Cerebellar nuclear complex (tissue), 1 donor: ENCODE results near the gene MEN1.

Experiments
- DNase-seq, 2 experiments: peaks; one replicate each; lab custom pipeline; 2025; lab: John Stamatoyannopoulos, UW

MEN1 gene

DNA sequence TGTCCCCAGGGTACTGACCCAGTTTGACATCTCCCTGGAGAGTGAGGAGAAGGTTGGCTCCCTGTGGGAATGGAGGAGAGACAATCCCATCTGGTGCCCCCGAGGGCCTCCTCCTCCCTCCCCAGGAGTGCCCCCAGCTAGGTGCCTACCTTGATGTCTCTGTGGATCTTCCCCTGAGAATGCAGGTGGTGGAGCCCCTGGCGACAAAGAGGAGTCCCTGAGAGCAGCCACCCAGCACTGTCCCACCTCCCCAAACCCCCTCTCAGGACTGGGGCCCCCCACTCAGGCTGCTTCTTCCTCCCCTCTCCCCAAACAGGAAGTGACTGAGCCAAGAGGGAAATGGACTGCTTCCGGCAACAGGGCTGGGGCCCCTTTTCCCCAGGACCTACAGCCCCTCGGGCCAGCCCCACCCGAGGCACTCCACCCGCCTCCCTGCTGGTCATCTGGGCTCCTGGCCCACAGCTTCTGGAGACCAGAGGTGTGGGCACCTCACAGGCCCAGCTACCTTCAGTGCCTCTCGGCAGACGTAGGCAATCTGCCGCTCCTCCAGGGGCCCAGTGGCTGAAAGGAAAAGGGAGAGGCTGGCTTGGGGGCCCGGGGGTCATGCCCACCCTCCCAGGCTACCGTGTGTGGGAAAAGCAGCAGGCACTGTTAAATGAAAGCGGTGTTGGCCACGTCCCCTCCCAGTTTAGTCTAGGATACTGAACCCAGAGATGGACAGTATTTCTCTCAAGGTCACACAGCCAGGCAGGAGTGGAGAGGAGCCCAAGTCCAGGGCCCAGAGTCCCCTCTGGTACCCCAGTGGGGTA lies 8.6 kb downstream of the MEN1 start:
- DNase-seq = no peak

- no peak for DNase-seq
Measured at GRCh38 chr11:64801158-64801464, 9.2 kb downstream of the MEN1 start.

DNA sequence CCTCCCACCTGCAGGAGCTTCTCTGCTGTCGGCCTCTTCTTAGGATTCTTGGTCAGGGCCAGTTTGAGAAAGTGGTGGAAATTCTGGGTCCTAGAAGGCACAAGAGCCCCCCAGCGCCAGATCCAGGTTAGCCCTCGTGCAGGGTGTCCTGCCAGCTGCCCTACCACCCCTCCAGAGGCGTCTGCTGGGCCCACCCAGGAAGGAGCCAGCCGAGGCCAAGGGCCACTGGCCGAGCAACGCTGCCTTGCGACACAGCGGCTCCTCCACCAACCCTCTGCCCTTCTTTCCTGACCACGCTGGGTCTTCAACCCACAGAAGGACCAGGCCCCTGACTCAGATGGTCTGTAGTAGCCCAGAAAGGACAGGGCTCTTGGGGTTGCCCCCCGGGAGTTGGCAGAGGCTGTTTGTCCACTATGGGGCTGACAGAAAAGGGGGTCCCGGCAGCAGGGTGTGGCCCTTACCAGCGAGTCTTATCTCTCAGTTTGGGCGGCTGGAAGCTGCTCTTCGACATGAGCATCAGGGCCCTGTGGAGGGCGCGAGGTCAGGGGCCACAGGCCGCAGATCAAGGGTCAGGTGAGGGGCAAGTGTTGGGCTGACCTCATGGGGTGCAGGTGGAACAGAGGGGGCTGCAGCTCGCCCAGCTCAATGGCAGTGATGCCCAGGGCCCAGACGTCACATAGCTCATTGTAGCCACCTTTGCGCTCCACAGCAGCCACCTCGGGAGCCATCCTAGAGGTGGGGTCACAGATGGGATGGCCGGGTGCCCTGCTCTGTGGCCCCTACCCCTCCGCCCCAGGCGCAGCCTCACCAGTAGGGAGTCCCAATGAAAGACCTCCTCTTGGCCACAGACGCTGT lies 9.8 kb downstream of the MEN1 start:
- no peak for DNase-seq

GRCh38 chr11:64799623-64800302 lies 10.6 kb downstream of the MEN1 start:
- DNase-seq = no peak

- DNase-seq = no peak
Measured at GRCh38 chr11:64799256-64799622, 11.1 kb downstream of the MEN1 start.

DNA sequence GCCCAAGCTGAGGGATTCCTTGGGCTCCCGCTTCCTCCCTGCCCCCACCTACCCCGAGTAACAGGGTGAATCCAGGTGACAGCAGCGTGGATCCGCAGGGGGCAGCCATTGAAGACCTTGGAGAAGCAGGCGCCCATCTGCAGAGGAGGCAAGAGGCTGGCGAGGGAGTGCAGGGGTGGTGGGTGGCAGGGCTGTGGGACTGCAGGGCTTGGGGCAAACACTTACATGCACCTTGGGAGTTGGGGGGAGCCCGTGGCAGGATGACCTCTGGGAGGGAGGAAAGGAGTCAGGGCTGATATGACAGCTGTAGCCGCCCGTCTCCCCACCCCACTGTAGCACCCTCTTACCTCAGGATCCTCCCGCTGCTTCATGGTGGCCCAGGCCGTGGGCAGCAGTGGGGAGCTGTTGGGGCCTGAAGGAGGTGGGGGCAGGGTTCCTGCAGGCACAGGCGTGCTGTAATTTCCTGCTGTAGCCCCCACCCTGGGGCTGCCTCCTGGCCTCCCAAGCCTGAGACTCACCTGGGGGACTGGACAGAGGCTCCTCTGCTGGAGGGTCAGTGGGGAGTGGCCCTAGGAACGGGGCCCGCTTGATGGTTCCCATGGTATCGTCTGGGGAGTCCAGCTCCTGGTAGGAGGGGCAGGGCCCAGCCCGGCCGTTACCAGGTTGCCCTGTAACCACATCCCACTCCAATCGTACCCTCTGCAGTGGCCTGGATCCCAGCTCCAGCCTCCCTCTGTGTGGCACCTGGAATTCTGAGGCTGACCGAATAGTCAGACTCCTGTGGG lies 13.4 kb downstream of the MEN1 start:
- DNase-seq = no peak

DNA sequence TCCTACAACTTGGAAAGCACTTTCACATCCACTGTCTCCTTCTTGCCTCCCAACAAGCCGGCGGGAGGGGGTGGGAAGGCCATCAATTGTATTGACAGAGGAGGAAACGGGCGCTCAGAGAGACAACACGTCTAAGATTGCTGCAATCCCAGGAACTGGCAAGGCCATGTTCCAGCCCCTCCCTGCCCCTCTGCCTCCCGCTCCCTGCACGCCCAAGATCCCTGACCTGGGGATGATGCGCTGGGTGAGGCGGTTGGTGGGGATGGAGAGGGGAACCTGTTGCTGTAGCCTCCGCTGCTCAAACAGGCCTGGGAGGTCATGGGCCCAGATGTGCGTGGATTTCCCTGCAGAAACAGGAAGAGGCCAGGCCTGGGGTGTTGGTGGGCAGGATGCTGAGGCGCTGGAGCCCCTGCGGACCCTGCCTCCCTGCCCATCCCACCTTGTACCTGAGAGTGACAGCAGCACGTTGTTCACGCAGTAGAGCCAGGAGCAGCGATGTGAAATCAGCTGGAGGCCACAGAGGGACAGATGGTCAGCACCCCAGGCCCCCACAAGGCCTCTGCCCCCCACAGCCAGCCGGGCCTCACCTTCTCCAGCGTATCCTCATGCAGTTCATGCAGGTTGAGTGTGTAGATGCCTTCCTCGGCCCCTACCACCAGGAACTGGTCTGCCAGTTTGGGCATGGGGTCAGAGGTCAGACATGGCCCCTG lies 14.1 kb downstream of the MEN1 start:
- no peak for DNase-seq

DNA sequence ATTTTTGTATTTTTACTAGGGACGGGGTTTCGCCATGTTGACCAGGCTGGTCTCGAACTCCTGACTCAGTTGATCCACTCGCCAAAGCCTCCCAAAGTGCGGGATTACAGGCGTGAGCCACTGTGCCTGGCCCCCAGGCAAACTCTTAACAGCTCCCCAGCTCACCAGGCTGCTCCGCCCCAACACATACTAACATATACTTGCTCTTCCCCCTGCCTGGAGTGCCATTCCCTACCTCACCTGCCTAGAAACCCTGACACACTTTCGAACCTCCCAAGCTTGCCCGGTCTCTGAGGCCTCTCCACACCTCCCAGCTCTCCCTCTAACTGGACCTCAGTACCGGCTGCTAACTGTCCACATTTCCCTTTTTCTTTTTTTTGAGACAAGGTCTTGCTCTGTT lies 15.8 kb downstream of the MEN1 start:
- DNase-seq = no peak

GRCh38 chr11:64793271-64794160 lies 16.8 kb downstream of the MEN1 start:
- DNase-seq = no peak

- no peak for DNase-seq
Measured at GRCh38 chr11:64792482-64792881, 17.9 kb downstream of the MEN1 start.

GRCh38 chr11:64791781-64792291 lies 18.5 kb downstream of the MEN1 start:
- DNase-seq = no peak

GRCh38 chr11:64790205-64791095 lies 19.9 kb downstream of the MEN1 start:
- DNase-seq = no peak

- DNase-seq = no peak
Measured at GRCh38 chr11:64789331-64790204, 20.8 kb downstream of the MEN1 start.

DNA sequence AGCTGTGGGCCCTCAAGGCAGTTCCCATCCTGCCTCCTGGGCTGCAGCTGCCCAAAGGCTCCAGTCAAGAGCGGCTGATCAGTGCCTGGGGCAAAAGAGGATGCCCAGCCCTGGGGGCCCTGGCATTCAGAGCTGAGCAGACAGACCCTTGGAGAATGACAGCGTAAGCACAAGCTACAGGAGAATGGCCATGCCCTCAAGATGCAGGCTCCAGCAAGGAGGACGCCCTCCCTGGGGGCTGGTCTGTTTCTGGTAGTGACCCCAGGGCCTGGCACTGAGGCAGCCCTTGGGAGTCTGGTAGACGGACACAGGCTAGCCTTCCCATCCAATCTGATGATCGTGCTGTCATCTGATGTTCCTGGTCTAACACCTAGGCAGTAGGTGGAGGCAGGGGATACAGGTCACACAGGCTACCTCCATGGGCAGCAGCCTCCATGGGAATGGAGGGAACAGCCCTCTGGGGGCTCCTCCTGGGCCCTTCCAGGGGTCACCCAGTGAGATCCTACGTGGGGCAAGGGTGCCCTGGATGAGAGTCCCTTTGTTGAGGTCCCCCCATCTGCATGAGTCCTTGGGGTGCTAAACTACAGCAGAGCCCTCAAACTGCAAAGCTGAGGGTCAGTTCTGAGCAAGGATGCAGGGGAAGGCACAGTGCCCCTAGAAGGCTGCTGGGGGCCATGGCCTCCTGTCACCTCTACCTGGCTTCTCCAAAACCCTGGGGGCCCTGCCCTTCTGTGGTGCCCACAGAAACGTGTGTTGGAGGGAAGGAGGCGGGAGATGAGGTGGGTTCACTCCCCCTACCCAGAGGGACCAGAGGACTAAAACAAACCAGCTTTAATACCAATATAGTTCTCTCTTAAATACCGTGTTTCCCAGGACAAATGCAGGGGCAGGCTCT lies 21.8 kb downstream of the MEN1 start:
- DNase-seq = no peak

- DNase-seq = no peak
Measured at GRCh38 chr11:64787526-64788320, 22.6 kb downstream of the MEN1 start.

GRCh38 chr11:64786308-64786707 lies 24.0 kb downstream of the MEN1 start:
- no peak for DNase-seq
